IPS-18c (cell line): ENCODE data around the gene IGLL1.
"Not testable (repeated sequence)": the region's sequence is repeated elsewhere in the genome, so short reads cannot be mapped to it uniquely, and the experiment has no call there.

ENCODE experiments used
- H3K4me3 ChIP-seq: 2 replicates; pipeline ENCODE4 v1.7.0; 2013; ENCODE audit warnings: low read depth, mild to moderate bottlenecking, low read length, moderate library complexity; ENCODE audit not compliant: insufficient read depth
- H3K9me3 ChIP-seq: one replicate; pipeline ENCODE4 v1.6.1; 2013; ENCODE audit warnings: mild to moderate bottlenecking, low read length, moderate library complexity; ENCODE audit not compliant: control insufficient read depth, insufficient read depth

IGLL1 gene

GRCh38 chr22:23579870-23580575, at the start of gene IGLL1:
IGLL1 (minus strand) TSS chr22:23580290; CDS start chr22:23580190, 100 bp downstream.
- H3K9me3 ChIP-seq = peaks cover 2% of the 10 kb centered on the region
- no peak within 1 kb of the TSS for H3K4me3 ChIP-seq

- H3K4me3 ChIP-seq, H3K9me3 ChIP-seq: not testable (repeated sequence)
Observed at GRCh38 chr22:23628056-23628743, 48.1 kb upstream of the IGLL1 start.

- H3K4me3 ChIP-seq, H3K9me3 ChIP-seq: not testable (repeated sequence)
Observed at GRCh38 chr22:23627401-23628055, 47.4 kb upstream of the IGLL1 start.

- Histone ChIP-seq H3K4me3 (no peak overlapping the region), H3K9me3 (no peaks in the 10 kb centered on the region)
Observed at GRCh38 chr22:23626286-23626975, 46.3 kb upstream of the IGLL1 start.

- H3K9me3 ChIP-seq = no peaks in the 10 kb centered on the region
- no peak overlapping the region for H3K4me3 ChIP-seq
Observed at GRCh38 chr22:23622634-23623033, 42.5 kb upstream of the IGLL1 start.

- not testable (repeated sequence) for H3K9me3 ChIP-seq, H3K4me3 ChIP-seq
Observed at GRCh38 chr22:23621916-23622315, 41.8 kb upstream of the IGLL1 start.

GRCh38 chr22:23621082-23621780, 41.1 kb upstream of the IGLL1 start:
- H3K9me3 ChIP-seq = no peaks in the 10 kb centered on the region
- no peak overlapping the region for H3K4me3 ChIP-seq

- Histone ChIP-seq H3K4me3 (no peak overlapping the region), H3K9me3 (no peaks in the 10 kb centered on the region)
Observed at GRCh38 chr22:23613193-23613972, 33.3 kb upstream of the IGLL1 start.

GRCh38 chr22:23609983-23610781, 30.1 kb upstream of the IGLL1 start:
- Histone ChIP-seq H3K9me3 (no peaks in the 10 kb centered on the region), H3K4me3 (no peak overlapping the region)

GRCh38 chr22:23608583-23608982, 28.5 kb upstream of the IGLL1 start:
- Histone ChIP-seq H3K9me3 (no peaks in the 10 kb centered on the region), H3K4me3 (no peak overlapping the region)

GRCh38 chr22:23606204-23607131, 26.4 kb upstream of the IGLL1 start:
- Histone ChIP-seq H3K4me3 (no peak overlapping the region), H3K9me3 (no peaks in the 10 kb centered on the region)

GRCh38 chr22:23604939-23605712, 25.0 kb upstream of the IGLL1 start:
- Histone ChIP-seq H3K4me3 (no peak overlapping the region), H3K9me3 (no peaks in the 10 kb centered on the region)

- H3K4me3 ChIP-seq = no peak overlapping the region
Observed at GRCh38 chr22:23603266-23603665, 23.2 kb upstream of the IGLL1 start.

GRCh38 chr22:23598805-23599518, 18.9 kb upstream of the IGLL1 start:
- Histone ChIP-seq H3K9me3 (no peaks in the 10 kb centered on the region), H3K4me3 (no peak overlapping the region)

More at GRCh38 chr22:23603266-23603665, 23.2 kb upstream of the IGLL1 start:
- H3K9me3 ChIP-seq = no peaks in the 10 kb centered on the region
